Keratinocyte (primary cell): ENCODE data around the gene NFE2L3. TPM values are rescaled to one million over a fixed set of nuclear protein-coding genes. Genes with fewer than 3 reads are reported as not detected.

Experiments
- DNase-seq: peaks from one replicate; pipeline ENCODE4 v3.0.0-alpha.2; 2011; ENCODE audit warnings: low read depth, missing footprints, low spot score
- FAIRE-seq: peaks from 2 replicates; lab custom pipeline; 2011; peaks lifted over from hg19 to GRCh38; lab: Jason Lieb, UNC
- H2AFZ ChIP-seq: 2 replicates; pipeline ENCODE4 v1.6.0; 2012; ENCODE audit warnings: low read length, control low read depth, inconsistent platforms; ENCODE audit not compliant: control insufficient read depth
- H3K27ac ChIP-seq: 2 replicates; pipeline ENCODE4 v1.5.1; 2011; ENCODE audit warnings: low read length; ENCODE audit not compliant: control insufficient read depth, insufficient read depth
- H3K27me3 ChIP-seq: 3 replicates; pipeline ENCODE4 v1.6.0; 2011; ENCODE audit warnings: low read length; ENCODE audit not compliant: control insufficient read depth, insufficient read depth; ENCODE audit errors: extremely low read depth
- H3K36me3 ChIP-seq, 2 experiments: 2 replicates in 1 of 2; 3 replicates in 1 of 2; pipeline ENCODE4 v1.5.1; 2011; ENCODE audit warnings: low read length in 2 of 2, mild to moderate bottlenecking in 1 of 2; ENCODE audit not compliant: control insufficient read depth in 2 of 2, insufficient read depth in 2 of 2; ENCODE audit errors: extremely low read depth in 1 of 2
- H3K4me1 ChIP-seq: 3 replicates; pipeline ENCODE4 v1.5.1; 2011; ENCODE audit warnings: low read length; ENCODE audit not compliant: control insufficient read depth, insufficient read depth; ENCODE audit errors: extremely low read depth
- H3K4me2 ChIP-seq: 3 replicates; pipeline ENCODE4 v1.6.0; 2011; ENCODE audit warnings: low read depth, low read length; ENCODE audit not compliant: control insufficient read depth, insufficient read depth; ENCODE audit errors: extremely low read depth
- H3K4me3 ChIP-seq, 3 experiments: fragments of 200-600 bp in 1 of 3; sonication (generic) in 1 of 3; 2 replicates in 2 of 3; 3 replicates in 1 of 3; pipeline ENCODE4 v1.5.1; 2011 to 2016; ENCODE audit warnings: low read length in 3 of 3, mild to moderate bottlenecking in 3 of 3, control low read depth in 2 of 3, inconsistent platforms in 1 of 3, low read depth in 1 of 3, mixed read lengths in 1 of 3, mixed run types in 1 of 3, moderate library complexity in 1 of 3; ENCODE audit not compliant: control insufficient read depth in 2 of 3, insufficient read depth in 2 of 3; ENCODE audit errors: extremely low read depth in 1 of 3
- H3K79me2 ChIP-seq: 2 replicates; pipeline ENCODE4 v1.6.0; 2012; ENCODE audit warnings: low read length; ENCODE audit not compliant: control insufficient read depth, insufficient read depth
- H3K9ac ChIP-seq: 3 replicates; pipeline ENCODE4 v1.6.0; 2011; ENCODE audit warnings: low read length; ENCODE audit not compliant: control insufficient read depth, insufficient read depth; ENCODE audit errors: extremely low read depth
- H3K9me1 ChIP-seq: 3 replicates; pipeline ENCODE4 v1.6.0; 2011; ENCODE audit warnings: low read length; ENCODE audit not compliant: control insufficient read depth, insufficient read depth; ENCODE audit errors: extremely low read depth
- H3K9me3 ChIP-seq: 2 replicates; pipeline ENCODE4 v1.5.1; 2012; ENCODE audit warnings: low read depth, low read length; ENCODE audit not compliant: control insufficient read depth
- H4K20me1 ChIP-seq: 3 replicates; pipeline ENCODE4 v1.6.0; 2011; ENCODE audit warnings: low read length; ENCODE audit not compliant: control insufficient read depth, insufficient read depth; ENCODE audit errors: extremely low read depth
- EZH2 ChIP-seq: IDR thresholded peaks from one replicate; pipeline ENCODE4 v1.6.1; 2012; ENCODE audit warnings: inconsistent platforms, mild to moderate bottlenecking, low read length, moderate library complexity
- dilution Hi-C: fragments of 300-500 bp; cut with MboI; formaldehyde crosslinking; loops from one replicate; pipeline ENCODE4 v1.7.0; 2020; ENCODE audit warnings: low sequenced_read_pairs; ENCODE audit not compliant: extremely low pct_ligation_motif_present
- polyA plus RNA-seq, 5 experiments: library from polyadenylated mRNA; depleted of rRNA in 3 of 5; stranded (reverse) in 3 of 5; stranded (forward) in 1 of 5; unstranded in 1 of 5; fragments of >200 nt; gene quantifications; 1 replicate in 1 of 5; 2 replicates in 3 of 5; 3 replicates in 1 of 5; pipeline versions ENCODE4 v1.2.1 to v1.2.3, GENCODE V29; 2011 to 2012; ENCODE audit warnings: missing spikeins in 2 of 5, low read depth in 1 of 5, low replicate concordance in 1 of 5
- TF ChIP-seq, protein P1 (sequence below), 3 experiments: IDR thresholded peaks in 1 of 3; conservative IDR thresholded peaks in 1 of 3; optimal IDR thresholded peaks in 1 of 3; 2 replicates in 2 of 3; 3 replicates in 1 of 3; pipeline versions ENCODE3 to v1.5.1; 2011; ENCODE audit warnings: low read length in 3 of 3, mild to moderate bottlenecking in 3 of 3, moderate library complexity in 2 of 3, control low read depth in 1 of 3, inconsistent platforms in 1 of 3; ENCODE audit not compliant: insufficient read depth in 2 of 3; ENCODE audit errors: extremely low read depth in 1 of 3

The NFE2L3 gene
- polyA plus RNA-seq, 1 donor (not counting 4 experiments of a cell fraction or from before 2014, with no cell fraction given): 17.8 TPM

GRCh38 chr7:26185131-26185843 lies 33.3 kb downstream of the NFE2L3 start:
- dilution Hi-C loops: no loop called here
- Histone ChIP-seq H2AFZ (no peak overlapping the region), H3K4me2 (no peak overlapping the region), H3K9ac (no peak overlapping the region), H3K27ac (no peak overlapping the region), H4K20me1 (peaks cover 11% of the 10 kb centered on the region), H3K4me3 (no peak overlapping the region), H3K9me3 (no peaks in the 10 kb centered on the region), H3K9me1 (no peaks in the 10 kb centered on the region), H3K36me3 (peaks cover 14 to 27% of the 10 kb centered on the region in 2 experiments), H3K79me2 (peaks cover 2% of the 10 kb centered on the region), H3K4me1 (no peaks in the 10 kb centered on the region), H3K27me3 (no peaks in the 10 kb centered on the region)
- DNase-seq (no peak), FAIRE-seq (no peak)
- TF ChIP-seq, protein P1, sequence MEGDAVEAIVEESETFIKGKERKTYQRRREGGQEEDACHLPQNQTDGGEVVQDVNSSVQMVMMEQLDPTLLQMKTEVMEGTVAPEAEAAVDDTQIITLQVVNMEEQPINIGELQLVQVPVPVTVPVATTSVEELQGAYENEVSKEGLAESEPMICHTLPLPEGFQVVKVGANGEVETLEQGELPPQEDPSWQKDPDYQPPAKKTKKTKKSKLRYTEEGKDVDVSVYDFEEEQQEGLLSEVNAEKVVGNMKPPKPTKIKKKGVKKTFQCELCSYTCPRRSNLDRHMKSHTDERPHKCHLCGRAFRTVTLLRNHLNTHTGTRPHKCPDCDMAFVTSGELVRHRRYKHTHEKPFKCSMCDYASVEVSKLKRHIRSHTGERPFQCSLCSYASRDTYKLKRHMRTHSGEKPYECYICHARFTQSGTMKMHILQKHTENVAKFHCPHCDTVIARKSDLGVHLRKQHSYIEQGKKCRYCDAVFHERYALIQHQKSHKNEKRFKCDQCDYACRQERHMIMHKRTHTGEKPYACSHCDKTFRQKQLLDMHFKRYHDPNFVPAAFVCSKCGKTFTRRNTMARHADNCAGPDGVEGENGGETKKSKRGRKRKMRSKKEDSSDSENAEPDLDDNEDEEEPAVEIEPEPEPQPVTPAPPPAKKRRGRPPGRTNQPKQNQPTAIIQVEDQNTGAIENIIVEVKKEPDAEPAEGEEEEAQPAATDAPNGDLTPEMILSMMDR (optimal IDR thresholded peaks at IDR 0.05 in 1 of 3, IDR thresholded peaks at IDR 0.05 in 1 of 3, conservative IDR thresholded peaks at IDR 0.05 in 1 of 3; ENCODE audit: extremely low read depth in 1 of 3, insufficient read depth in 2 of 3, low read length in 3 of 3): no peak
- TF ChIP-seq EZH2: no peak

GRCh38 chr7:26185844-26186180 lies 33.8 kb downstream of the NFE2L3 start:
- Histone ChIP-seq H3K79me2 (peaks cover 4% of the 10 kb centered on the region), H3K9me1 (no peaks in the 10 kb centered on the region), H3K27ac (no peak overlapping the region), H3K4me3 (no peak overlapping the region), H3K4me2 (no peak overlapping the region), H3K27me3 (no peaks in the 10 kb centered on the region), H2AFZ (no peak overlapping the region), H3K36me3 (peaks cover 14 to 32% of the 10 kb centered on the region in 2 experiments), H4K20me1 (peaks cover 11% of the 10 kb centered on the region), H3K4me1 (no peaks in the 10 kb centered on the region), H3K9me3 (no peaks in the 10 kb centered on the region), H3K9ac (no peak overlapping the region)
- TF ChIP-seq EZH2: no peak
- TF ChIP-seq, protein P1 (optimal IDR thresholded peaks at IDR 0.05 in 1 of 3, IDR thresholded peaks at IDR 0.05 in 1 of 3, conservative IDR thresholded peaks at IDR 0.05 in 1 of 3; ENCODE audit: extremely low read depth in 1 of 3, insufficient read depth in 2 of 3, low read length in 3 of 3): no peak
- DNase-seq (no peak), FAIRE-seq (no peak)
- dilution Hi-C loops: no loop called here
